Measurements from ENCODE around the gene SMIM17. TPM values are rescaled to one million over a fixed set of nuclear protein-coding genes. Genes with fewer than 3 reads are reported as not detected.

The SMIM17 gene
- total and polyA plus RNA-seq, 5 donors from 2014 or later, result 0.45 TPM; not detected in 4

GRCh38 chr19:56603829-56604228 is 39.1 kb upstream of the SMIM17 start:
- H3K4me1 ChIP-seq (ENCODE audit: control insufficient read depth, insufficient read depth, low read length, poor library complexity, severe bottlenecking), result no peaks in the 10 kb centered on the region
- Mint-ChIP-seq H3K36me3 (peaks cover 54% of the 10 kb centered on the region), H3K9me3 (peaks cover 4 to 79% (median 44%) of the 10 kb centered on the region in 7 donors), H3K27ac (no peak overlapping the region), H3K4me3 (no peak overlapping the region), H3K27me3 (no peaks in the 10 kb centered on the region), H3K4me1 (peaks cover 0 to 10% (median 6%) of the 10 kb centered on the region in 4 donors)
- H3K36me3 ChIP-seq (ENCODE audit: control insufficient read depth, insufficient read depth, low read length), result peaks cover 51% of the 10 kb centered on the region
- H3K27ac ChIP-seq (ENCODE audit: insufficient read depth, low read length, poor library complexity, severe bottlenecking), result no peak overlapping the region
- no peak for ATAC-seq (ENCODE audit: low read depth in 2 of 2)
- no peak for DNase-seq
- no peak overlapping the region for H3K4me3 ChIP-seq (ENCODE audit: low read depth, low read length)
- peaks cover 80 to 89% of the 10 kb centered on the region in 2 experiments for H3K9me3 ChIP-seq (ENCODE audit: control insufficient read depth in 2 of 2, low read length in 2 of 2)
- no peaks in the 10 kb centered on the region for H3K27me3 ChIP-seq (ENCODE audit: control insufficient read depth, insufficient read depth, low read length)

- Mint-ChIP-seq H3K9me3 (peaks cover 0 to 85% (median 36%) of the 10 kb centered on the region in 7 donors), H3K36me3 (peaks cover 55% of the 10 kb centered on the region), H3K27ac (no peak overlapping the region), H3K4me1 (no peaks in the 10 kb centered on the region), H3K4me3 (no peak overlapping the region), H3K27me3 (no peaks in the 10 kb centered on the region)
- H3K9me3 ChIP-seq (ENCODE audit: control insufficient read depth in 2 of 2, low read length in 2 of 2), result peaks cover 91 to 99% of the 10 kb centered on the region in 2 experiments
- no peaks in the 10 kb centered on the region for H3K27me3 ChIP-seq (ENCODE audit: control insufficient read depth, insufficient read depth, low read length)
- H3K4me1 ChIP-seq (ENCODE audit: control insufficient read depth, insufficient read depth, low read length, poor library complexity, severe bottlenecking), result no peaks in the 10 kb centered on the region
- ATAC-seq (ENCODE audit: low read depth in 2 of 2), result no peak
- peaks cover 43% of the 10 kb centered on the region for H3K36me3 ChIP-seq (ENCODE audit: control insufficient read depth, insufficient read depth, low read length)
- DNase-seq, result no peak
- H3K4me3 ChIP-seq (ENCODE audit: low read depth, low read length), result no peak overlapping the region
- H3K27ac ChIP-seq (ENCODE audit: insufficient read depth, low read length, poor library complexity, severe bottlenecking), result no peak overlapping the region
Observed at GRCh38 chr19:56608274-56608964, 34.5 kb upstream of the SMIM17 start.

- Mint-ChIP-seq H3K4me1 (no peaks in the 10 kb centered on the region), H3K9me3 (peaks cover 0 to 93% (median 51%) of the 10 kb centered on the region in 7 donors), H3K36me3 (peaks cover 73% of the 10 kb centered on the region), H3K27me3 (no peaks in the 10 kb centered on the region), H3K27ac (no peak overlapping the region), H3K4me3 (no peak overlapping the region)
- H3K27me3 ChIP-seq (ENCODE audit: control insufficient read depth, insufficient read depth, low read length), result no peaks in the 10 kb centered on the region
- no peak for ATAC-seq (ENCODE audit: low read depth in 2 of 2)
- H3K36me3 ChIP-seq (ENCODE audit: control insufficient read depth, insufficient read depth, low read length), result peaks cover 40% of the 10 kb centered on the region
- peaks cover 93 to 100% of the 10 kb centered on the region in 2 experiments for H3K9me3 ChIP-seq (ENCODE audit: control insufficient read depth in 2 of 2, low read length in 2 of 2)
- H3K4me1 ChIP-seq (ENCODE audit: control insufficient read depth, insufficient read depth, low read length, poor library complexity, severe bottlenecking), result no peaks in the 10 kb centered on the region
- no peak overlapping the region for H3K27ac ChIP-seq (ENCODE audit: insufficient read depth, low read length, poor library complexity, severe bottlenecking)
- no peak overlapping the region for H3K4me3 ChIP-seq (ENCODE audit: low read depth, low read length)
- DNase-seq, result no peak
Observed at GRCh38 chr19:56611288-56611687, 31.7 kb upstream of the SMIM17 start.

- ATAC-seq (ENCODE audit: low read depth in 2 of 2) (no peak), DNase-seq (no peak)
- H3K27me3 Mint-ChIP-seq, result no peaks in the 10 kb centered on the region
- H3K4me1 ChIP-seq (ENCODE audit: control insufficient read depth, insufficient read depth, low read length, poor library complexity, severe bottlenecking), result no peaks in the 10 kb centered on the region
- peaks cover 92 to 100% of the 10 kb centered on the region in 2 experiments for H3K9me3 ChIP-seq (ENCODE audit: control insufficient read depth in 2 of 2, low read length in 2 of 2)
- peaks cover 0 to 96% (median 50%) of the 10 kb centered on the region in 7 donors for H3K9me3 Mint-ChIP-seq
- H3K27me3 ChIP-seq (ENCODE audit: control insufficient read depth, insufficient read depth, low read length), result no peaks in the 10 kb centered on the region
- no peak overlapping the region for H3K27ac ChIP-seq (ENCODE audit: insufficient read depth, low read length, poor library complexity, severe bottlenecking)
- H3K4me1 Mint-ChIP-seq, result no peaks in the 10 kb centered on the region
- peaks cover 82% of the 10 kb centered on the region for H3K36me3 Mint-ChIP-seq
- H3K27ac Mint-ChIP-seq, result no peak overlapping the region
- H3K4me3 ChIP-seq (ENCODE audit: low read depth, low read length), result no peak overlapping the region
- peaks cover 48% of the 10 kb centered on the region for H3K36me3 ChIP-seq (ENCODE audit: control insufficient read depth, insufficient read depth, low read length)
- H3K4me3 Mint-ChIP-seq, result no peak overlapping the region
Observed at GRCh38 chr19:56612737-56613136, 30.2 kb upstream of the SMIM17 start.

GRCh38 chr19:56613639-56614038 is 29.3 kb upstream of the SMIM17 start:
- H3K4me1 Mint-ChIP-seq, result no peaks in the 10 kb centered on the region
- Histone ChIP-seq H3K9me3 (ENCODE audit: control insufficient read depth in 2 of 2, low read length in 2 of 2) (peaks cover 90 to 99% of the 10 kb centered on the region in 2 experiments), H3K4me1 (ENCODE audit: control insufficient read depth, insufficient read depth, low read length, poor library complexity, severe bottlenecking) (no peaks in the 10 kb centered on the region), H3K27me3 (ENCODE audit: control insufficient read depth, insufficient read depth, low read length) (no peaks in the 10 kb centered on the region), H3K27ac (ENCODE audit: insufficient read depth, low read length, poor library complexity, severe bottlenecking) (no peak overlapping the region), H3K4me3 (ENCODE audit: low read depth, low read length) (no peak overlapping the region), H3K36me3 (ENCODE audit: control insufficient read depth, insufficient read depth, low read length) (peaks cover 53% of the 10 kb centered on the region)
- peaks cover 0 to 95% (median 50%) of the 10 kb centered on the region in 7 donors for H3K9me3 Mint-ChIP-seq
- H3K27ac Mint-ChIP-seq, result no peak overlapping the region
- DNase-seq, result no peak
- H3K36me3 Mint-ChIP-seq, result peaks cover 81% of the 10 kb centered on the region
- no peak for ATAC-seq (ENCODE audit: low read depth in 2 of 2)
- H3K27me3 Mint-ChIP-seq, result no peaks in the 10 kb centered on the region
- H3K4me3 Mint-ChIP-seq, result no peak overlapping the region

- DNase-seq, result no peak
- Histone ChIP-seq H3K27me3 (ENCODE audit: control insufficient read depth, insufficient read depth, low read length) (no peaks in the 10 kb centered on the region), H3K36me3 (ENCODE audit: control insufficient read depth, insufficient read depth, low read length) (peaks cover 45% of the 10 kb centered on the region), H3K4me3 (ENCODE audit: low read depth, low read length) (no peak overlapping the region), H3K9me3 (ENCODE audit: control insufficient read depth in 2 of 2, low read length in 2 of 2) (peaks cover 75 to 97% of the 10 kb centered on the region in 2 experiments), H3K4me1 (ENCODE audit: control insufficient read depth, insufficient read depth, low read length, poor library complexity, severe bottlenecking) (no peaks in the 10 kb centered on the region), H3K27ac (ENCODE audit: insufficient read depth, low read length, poor library complexity, severe bottlenecking) (no peak overlapping the region)
- Mint-ChIP-seq H3K4me3 (no peak overlapping the region), H3K4me1 (peaks cover 0 to 2% (median 0%) of the 10 kb centered on the region in 4 donors), H3K27me3 (no peaks in the 10 kb centered on the region), H3K9me3 (peaks cover 0 to 89% (median 36%) of the 10 kb centered on the region in 7 donors), H3K27ac (no peak overlapping the region), H3K36me3 (peaks cover 67% of the 10 kb centered on the region)
- ATAC-seq (ENCODE audit: low read depth in 2 of 2), result no peak
Observed at GRCh38 chr19:56617531-56617930, 25.4 kb upstream of the SMIM17 start.

GRCh38 chr19:56619121-56619520 is 23.8 kb upstream of the SMIM17 start:
- H3K4me3 ChIP-seq (ENCODE audit: low read depth, low read length), result no peak overlapping the region
- no peak for DNase-seq
- Mint-ChIP-seq H3K4me3 (no peak overlapping the region), H3K36me3 (peaks cover 62% of the 10 kb centered on the region), H3K27ac (no peak overlapping the region), H3K4me1 (peaks cover 0 to 2% (median 0%) of the 10 kb centered on the region in 4 donors), H3K27me3 (no peaks in the 10 kb centered on the region), H3K9me3 (peaks cover 4 to 82% (median 31%) of the 10 kb centered on the region in 7 donors)
- H3K36me3 ChIP-seq (ENCODE audit: control insufficient read depth, insufficient read depth, low read length), result peaks cover 41% of the 10 kb centered on the region
- H3K4me1 ChIP-seq (ENCODE audit: control insufficient read depth, insufficient read depth, low read length, poor library complexity, severe bottlenecking), result no peaks in the 10 kb centered on the region
- peaks cover 70 to 97% of the 10 kb centered on the region in 2 experiments for H3K9me3 ChIP-seq (ENCODE audit: control insufficient read depth in 2 of 2, low read length in 2 of 2)
- H3K27ac ChIP-seq (ENCODE audit: insufficient read depth, low read length, poor library complexity, severe bottlenecking), result no peak overlapping the region
- no peaks in the 10 kb centered on the region for H3K27me3 ChIP-seq (ENCODE audit: control insufficient read depth, insufficient read depth, low read length)
- ATAC-seq (ENCODE audit: low read depth in 2 of 2), result no peak

- Mint-ChIP-seq H3K4me1 (peaks cover 0 to 2% (median 0%) of the 10 kb centered on the region in 4 donors), H3K9me3 (peaks cover 1 to 66% (median 33%) of the 10 kb centered on the region in 7 donors), H3K36me3 (peaks cover 41% of the 10 kb centered on the region), H3K27me3 (no peaks in the 10 kb centered on the region), H3K27ac (no peak overlapping the region), H3K4me3 (no peak overlapping the region)
- Histone ChIP-seq H3K4me3 (ENCODE audit: low read depth, low read length) (no peak overlapping the region), H3K9me3 (ENCODE audit: control insufficient read depth in 2 of 2, low read length in 2 of 2) (peaks cover 47 to 94% of the 10 kb centered on the region in 2 experiments), H3K4me1 (ENCODE audit: control insufficient read depth, insufficient read depth, low read length, poor library complexity, severe bottlenecking) (no peaks in the 10 kb centered on the region), H3K27me3 (ENCODE audit: control insufficient read depth, insufficient read depth, low read length) (no peaks in the 10 kb centered on the region), H3K27ac (ENCODE audit: insufficient read depth, low read length, poor library complexity, severe bottlenecking) (no peak overlapping the region), H3K36me3 (ENCODE audit: control insufficient read depth, insufficient read depth, low read length) (peaks cover 27% of the 10 kb centered on the region)
- DNase-seq (no peak), ATAC-seq (ENCODE audit: low read depth in 2 of 2) (no peak)
Observed at GRCh38 chr19:56622374-56622773, 20.6 kb upstream of the SMIM17 start.

Measured in CD4-positive, CD25-positive, alpha-beta regulatory T cell (primary cell).